Heart right ventricle (tissue), 16 donors: ENCODE results near the gene TSPOAP1. TPM values are rescaled to one million over a fixed set of nuclear protein-coding genes. Genes with fewer than 3 reads are reported as not detected.

ENCODE experiments used
- ATAC-seq, 8 donors: fragments of 200-7000 bp; cut with Tn5 transposase; one replicate each; pipeline ENCODE4 v1.9.1; 2020; ENCODE audit warnings: mild to moderate bottlenecking in 8 of 8, moderate library complexity in 8 of 8, moderate number of reproducible peaks in 1 of 8
- DNase-seq, 2 donors: peaks; one replicate each; pipeline ENCODE4 v3.0.0-alpha.2; 2020
- H3K27ac ChIP-seq, 10 donors: fragments of 200-600 bp; sonication (generic) in 2 of 10; one replicate each; pipeline versions ENCODE4 v1.5.0 to v1.8.0; 2020 to 2022; ENCODE audit warnings: mild to moderate bottlenecking in 3 of 10
- H3K27me3 ChIP-seq, 7 donors: fragments of 200-600 bp; one replicate each; pipeline ENCODE4 v1.8.0; 2021 to 2022; ENCODE audit warnings: mild to moderate bottlenecking in 2 of 7
- H3K36me3 ChIP-seq, 9 donors: fragments of 200-600 bp; sonication (generic) in 1 of 9; one replicate each; pipeline versions ENCODE4 v1.5.0 to v1.8.0; 2020 to 2022; ENCODE audit warnings: mild to moderate bottlenecking in 2 of 9
- H3K4me1 ChIP-seq, 9 donors: fragments of 200-600 bp; sonication (generic) in 1 of 9; one replicate each; pipeline versions ENCODE4 v1.5.0 to v1.8.0; 2020 to 2022; ENCODE audit warnings: mild to moderate bottlenecking in 4 of 9
- H3K4me3 ChIP-seq, 10 donors: fragments of 200-600 bp; sonication (generic) in 2 of 10; one replicate each; pipeline versions ENCODE4 v1.5.0 to v1.8.0; 2020 to 2022; ENCODE audit warnings: mild to moderate bottlenecking in 7 of 10, moderate library complexity in 2 of 10
- H3K9me3 ChIP-seq, 11 donors: fragments of 200-600 bp in 10 of 11; sonication (generic) in 2 of 11; one replicate each; pipeline versions ENCODE4 v1.5.0 to v1.8.0; 2013 to 2022; ENCODE audit warnings: mild to moderate bottlenecking in 2 of 11, control low read depth in 1 of 11, moderate library complexity in 1 of 11
- CTCF ChIP-seq, 9 donors: fragments of 200-600 bp; sonication (generic) in 2 of 9; IDR thresholded peaks; one replicate each; pipeline versions ENCODE4 v1.5.0 to v1.8.0; 2021 to 2022; ENCODE audit warnings: antibody characterized with exemption in 9 of 9, mild to moderate bottlenecking in 5 of 9, moderate library complexity in 1 of 9
- WGBS, 2 donors: extraction: QIAGEN DNeasy Blood & Tissue Kit; methylation state at CpG; one replicate each; pipeline ENCODE4 v1.1.7; 2013; ENCODE audit warnings: inconsistent platforms in 1 of 2; 5-methylcytosine and 5-hydroxymethylcytosine counted together
- intact Hi-C, 10 donors: fragments of 100-400 bp; cut with DNase I; formaldehyde crosslinking; loops; one replicate each; pipeline versions ENCODE4 v1.11.1 to v1.14.2; 2022
- polyA plus RNA-seq, 2 donors: library from polyadenylated mRNA; stranded (reverse); fragments of 200-250 nt; gene quantifications; one replicate each; pipeline ENCODE4 v1.2.3, GENCODE V29; 2013
- total RNA-seq, 10 donors: library from RNA; stranded (reverse); fragmentation: NEBNext Ultra II Directional in 3 of 10; extraction: Animal tissue kit (Norgen Biotek cat#: 25700) in 3 of 10; gene quantifications; one replicate each; pipeline versions ENCODE4 v1.2.1 to v1.2.4, GENCODE V29; 2021 to 2023
- donor health status: Arrhythmogenic right ventricular cardiomyopathy.
- donor health status: ischemic (EF 13 %, LVEDD 7.1; RV severe dilation, severe dysfunction).
- donor health status: healthy with polysubstance abuse.
- donor health status: DM: no; HTN: yes; CAD: no.
- donor health status: DM: no; HTN: no; CAD: no.
- donor health status: ischemic (EF 25% LVEDD 6.9; RV normal size, moderate dysfunction).
- donor health status: ischemic (EF 25% LVEDD 5.7; RV mildly dilated, moderate dysfunction).
- donor health status: healthy.
- donor health status: DM: yes; HTN: yes; CAD: no.
- donor health status: Ischemic cardiomyopathy.
- donor health status: ischemic (EF 35%, LVEDD 5.7; RV mildly dilated, moderate dysfunction).
- donor health status: nonischemic (EF 11% LVEDD 7.7; RV severe dilation, severe dysfunction).
- donor health status: DM: yes; HTN: yes; CAD: no.
- donor health status: PGD.
- donor health status: ischemic (EF 29% LVEDD 5.4; RV normal size, mild dysfunction).
- donor health status: nonischemic (EF 23%, LVEDD 6.1; RV moderate dilation, normal function).

Gene TSPOAP1
- total and polyA plus RNA-seq, 12 donors, result 1.6 to 35.6 (median 12.4) TPM

DNA sequence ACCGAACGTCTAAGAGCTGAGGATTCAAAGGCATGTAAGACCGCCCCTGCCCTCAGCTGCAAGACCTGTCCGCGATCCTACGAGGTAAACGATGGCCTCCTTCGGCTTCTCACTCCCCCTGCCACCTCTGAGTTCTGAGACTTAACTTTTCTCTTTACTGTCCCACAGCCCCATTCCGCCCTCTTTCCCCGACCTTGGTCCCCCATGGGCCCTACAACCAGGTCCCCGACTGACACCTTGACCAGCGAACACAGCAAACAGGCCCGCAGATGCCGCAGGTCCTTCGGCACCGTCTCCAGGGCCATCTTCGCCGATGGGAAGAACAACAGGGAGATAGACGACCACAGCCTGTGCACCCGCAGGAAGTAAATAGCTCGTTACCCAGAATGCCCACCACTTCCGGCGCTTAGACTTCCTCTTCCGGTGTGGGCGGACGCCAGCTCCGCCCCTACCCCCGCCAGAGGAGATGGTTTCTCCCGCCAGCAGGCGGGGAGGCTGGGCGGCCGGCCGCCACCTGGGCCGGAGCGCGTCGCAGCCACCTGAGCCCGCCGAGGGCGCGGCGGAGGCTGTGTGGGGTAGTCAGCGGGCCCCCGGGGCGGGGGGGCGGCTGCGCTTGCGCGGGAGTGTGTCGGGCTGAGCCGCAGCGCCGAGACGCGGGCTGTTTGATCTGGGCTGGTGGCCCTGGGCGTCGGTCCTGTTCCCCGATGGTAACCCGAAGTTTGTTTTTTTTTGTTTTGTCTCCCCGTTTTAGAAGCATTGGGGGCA lies 23.4 kb upstream of the TSPOAP1 start, which contains the start of gene SUPT4H1:
TSS of gene SUPT4H1 (minus strand) at position 371 of the 765 bp plus-strand sequence. CDS start at position 305, 66 bp downstream.
- WGBS, 2 donors, result 1% methylated on average over 60 of the region's 60 CpGs
- intact Hi-C loops, result loop anchor here in 5 of 10 donors (1.0 to 10.0 kb wide), 6 partner anchors 65 to 283 kb away; partner anchors contain the start of genes RNF43 (in 5 of the 5) and MTMR4 (in 1 of the 5)
- peaks cover 0 to 41% (median 32%) of the 10 kb centered on the region in 9 donors for H3K36me3 ChIP-seq
- H3K4me1 ChIP-seq, result peaks cover 0 to 35% (median 17%) of the 10 kb centered on the region in 9 donors
- H3K4me3 ChIP-seq, result peak within 1 kb of the TSS; percentile 73 to 96 (median 82)
- peak within 1 kb of the TSS; percentile 83 to 98 (median 94) for H3K27ac ChIP-seq
- ATAC-seq (peak; percentile 97 to 98 (median 98)), DNase-seq (peak; percentile 87 to 88)
- no peaks in the 10 kb centered on the region for H3K9me3 ChIP-seq
- no peaks in the 10 kb centered on the region for H3K27me3 ChIP-seq
- peak in 3 of 9 donors; percentile 8 to 30 (median 15) for TF ChIP-seq CTCF (IDR thresholded peaks at IDR 0.05)

DNA sequence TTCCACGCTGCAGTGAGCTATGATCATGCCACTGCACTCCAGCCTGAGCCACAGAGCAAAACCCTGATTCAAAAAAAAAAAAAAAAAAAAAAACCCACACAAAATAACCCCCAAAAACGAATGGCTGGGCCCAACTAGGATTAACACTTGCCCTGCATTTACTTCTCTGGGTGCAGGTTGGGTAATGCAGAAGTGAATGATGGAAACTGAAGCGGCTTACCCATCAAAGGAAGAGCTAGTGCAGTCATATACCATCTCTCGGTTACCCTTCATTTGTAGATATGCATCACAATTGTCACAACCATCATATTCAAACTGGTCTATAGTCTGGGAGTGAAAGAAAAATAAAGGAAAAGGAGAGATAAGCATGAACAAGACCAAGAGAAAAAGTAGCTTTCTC lies 22.6 kb upstream of the TSPOAP1 start:
- peaks cover 0 to 35% (median 17%) of the 10 kb centered on the region in 9 donors for H3K4me1 ChIP-seq
- peak overlapping the region in 4 of 10 donors; percentile 93 to 98 (median 96) for H3K27ac ChIP-seq
- no peak for TF ChIP-seq CTCF (IDR thresholded peaks at IDR 0.05)
- intact Hi-C loops, result loop anchor here in 4 of 10 donors (5.0 to 10.0 kb wide), 4 partner anchors 66 to 284 kb away; partner anchors contain the start of genes RNF43 (in 3 of the 4) and MTMR4 (in 1 of the 4)
- DNase-seq, result no peak
- no peaks in the 10 kb centered on the region for H3K9me3 ChIP-seq
- ATAC-seq, result no peak
- WGBS, 2 donors, result 61 to 64% methylated on average over 4 of the region's 4 CpGs
- peak overlapping the region; percentile 73 to 96 (median 82) for H3K4me3 ChIP-seq
- H3K27me3 ChIP-seq, result no peaks in the 10 kb centered on the region
- H3K36me3 ChIP-seq, result peaks cover 0 to 49% (median 41%) of the 10 kb centered on the region in 9 donors

- Histone ChIP-seq H3K9me3 (no peaks in the 10 kb centered on the region), H3K27ac (no peak overlapping the region), H3K4me3 (no peak overlapping the region), H3K36me3 (peaks cover 0 to 76% (median 56%) of the 10 kb centered on the region in 9 donors), H3K4me1 (peaks cover 0 to 59% (median 16%) of the 10 kb centered on the region in 9 donors), H3K27me3 (no peaks in the 10 kb centered on the region)
- intact Hi-C loops, result no loop called here
- ATAC-seq (no peak), DNase-seq (no peak)
- no peak for TF ChIP-seq CTCF (IDR thresholded peaks at IDR 0.05)
- 88 to 91% methylated on average over 1 of the region's 1 CpG for WGBS, 2 donors
Observed at GRCh38 chr17:58348038-58348437, 19.4 kb upstream of the TSPOAP1 start.

GRCh38 chr17:58345500-58345899 lies 16.9 kb upstream of the TSPOAP1 start:
- ATAC-seq (no peak), DNase-seq (no peak)
- Histone ChIP-seq H3K27me3 (no peaks in the 10 kb centered on the region), H3K9me3 (no peaks in the 10 kb centered on the region), H3K4me3 (no peak overlapping the region), H3K36me3 (peaks cover 0 to 71% (median 56%) of the 10 kb centered on the region in 9 donors), H3K4me1 (peaks cover 0 to 65% (median 0%) of the 10 kb centered on the region in 9 donors), H3K27ac (peak overlapping the region in 1 of 10 donors; percentile 100)
- TF ChIP-seq CTCF (IDR thresholded peaks at IDR 0.05), result no peak
- intact Hi-C loops, result no loop called here
- WGBS, 2 donors, result 91% methylated on average over 4 of the region's 4 CpGs
